Caki2 (cell line): ENCODE results near the gene DMRTC1B. TPM values are rescaled to one million over a fixed set of nuclear protein-coding genes. Genes with fewer than 3 reads are reported as not detected.

Experiments used
- total RNA-seq: library from RNA; depleted of rRNA; stranded (reverse); fragments of >200 nt; shearing (Covaris generic); gene quantifications from 2 replicates; pipeline ENCODE4 v1.2.3, GENCODE V29; 2014; ENCODE audit warnings: low replicate concordance; rRNA removed

The DMRTC1B gene
- total RNA-seq, 1 experiment from 2014 or later = not detected

Other genes with a start within 250 kb of the DMRTC1B start
- gene HDAC8, start 204.0 kb upstream of the DMRTC1B start, total RNA-seq = 26.1 and 40.9 TPM in 2 replicates
- 4.9 and 5.3 TPM in 2 replicates for gene PHKA1, start 62.6 kb upstream of the DMRTC1B start, total RNA-seq
- gene FAM236B, start 5.8 kb downstream of the DMRTC1B start, total RNA-seq = not detected in 2 replicates
- gene FAM236D, start 31.3 kb downstream of the DMRTC1B start, total RNA-seq = not detected in 2 replicates
- gene FAM236C, start 135.7 kb downstream of the DMRTC1B start, total RNA-seq = not detected in 2 replicates
- not detected in 2 replicates for gene FAM236A, start 161.3 kb downstream of the DMRTC1B start, total RNA-seq
- not detected in 2 replicates for gene DMRTC1, start 166.9 kb downstream of the DMRTC1B start, total RNA-seq
- gene PABPC1L2B, start 226.0 kb downstream of the DMRTC1B start, total RNA-seq = not detected in 2 replicates